H1 (cell line): ENCODE results near the gene GRID2. TPM values are rescaled to one million over a fixed set of nuclear protein-coding genes. Genes with fewer than 3 reads are reported as not detected.

Source experiments
- CTCF ChIA-PET: fragments of 300-600 bp; sonication (Branson Sonifier 250); formaldehyde crosslinking; loops from one replicate; lab custom pipeline; 2021; ENCODE audit not compliant: partially characterized antibody; lab: Charles Lee
- POLR2A ChIA-PET: fragments of 300-600 bp; sonication (Branson Sonifier 250); formaldehyde crosslinking; loops from one replicate; lab custom pipeline; 2021; ENCODE audit warnings: inconsistent platforms; ENCODE audit not compliant: partially characterized antibody; lab: Charles Lee
- DNase-seq, 2 experiments: peaks; one replicate each; pipeline versions ENCODE4 v3.0.0 to v3.0.0-alpha.2; 2010 to 2022; ENCODE audit warnings: low spot score in 2 of 2, low read depth in 1 of 2, mixed read lengths in 1 of 2
- FAIRE-seq: peaks from 2 replicates; lab custom pipeline; 2011; peaks lifted over from hg19 to GRCh38; lab: Jason Lieb, UNC
- H2AFZ ChIP-seq: 2 replicates; pipeline ENCODE4 v1.8.1; 2012; ENCODE audit warnings: low read length, inconsistent platforms
- H2AK5ac ChIP-seq: 2 replicates; pipeline ENCODE4 v1.6.1; 2013; ENCODE audit warnings: low read depth, low read length
- H2BK120ac ChIP-seq: replicated peaks from 2 replicates; pipeline ENCODE3; 2013; ENCODE audit warnings: low read depth, low read length, inconsistent platforms
- H2BK12ac ChIP-seq: 2 replicates; pipeline ENCODE4 v1.6.1; 2013; ENCODE audit warnings: low read depth, low read length
- H2BK15ac ChIP-seq: 2 replicates; pipeline ENCODE4 v1.6.1; 2013; ENCODE audit warnings: low read length
- H2BK20ac ChIP-seq: 2 replicates; pipeline ENCODE4 v1.6.1; 2013; ENCODE audit warnings: low read length
- H2BK5ac ChIP-seq: 2 replicates; pipeline ENCODE4 v1.6.1; 2013; ENCODE audit warnings: low read depth, low read length
- H3K14ac ChIP-seq: 2 replicates; pipeline ENCODE4 v1.6.1; 2013; ENCODE audit warnings: inconsistent platforms; ENCODE audit not compliant: insufficient read length
- H3K18ac ChIP-seq: 2 replicates; pipeline ENCODE4 v1.6.1; 2013; ENCODE audit warnings: low read length; ENCODE audit errors: extremely low read depth
- H3K23ac ChIP-seq: 2 replicates; pipeline ENCODE4 v1.6.1; 2013; ENCODE audit warnings: inconsistent platforms; ENCODE audit not compliant: insufficient read length
- H3K23me2 ChIP-seq: 2 replicates; pipeline ENCODE4 v1.6.1; 2013; ENCODE audit warnings: low read depth, low read length
- H3K27ac ChIP-seq: 2 replicates; pipeline ENCODE4 v1.6.1; 2011; ENCODE audit warnings: low read depth, low read length, inconsistent platforms
- H3K27me3 ChIP-seq, 4 experiments: replicated peaks in 1 of 4; 1 replicate in 1 of 4; 2 replicates in 3 of 4; pipeline versions ENCODE4 v1.6.1 to v1.8.1; 2011 to 2013; ENCODE audit warnings: low read length in 3 of 4, mild to moderate bottlenecking in 3 of 4, inconsistent platforms in 2 of 4, mixed read lengths in 2 of 4, moderate library complexity in 1 of 4; ENCODE audit not compliant: control insufficient read depth in 3 of 4, insufficient read depth in 3 of 4; ENCODE audit errors: extremely low read depth in 1 of 4
- H3K36me3 ChIP-seq, 4 experiments: 2 replicates each; pipeline versions ENCODE4 v1.6.1 to v1.8.1; 2011 to 2013; ENCODE audit warnings: mild to moderate bottlenecking in 4 of 4, low read length in 3 of 4, moderate library complexity in 2 of 4, control low read depth in 1 of 4, inconsistent platforms in 1 of 4; ENCODE audit not compliant: insufficient read depth in 4 of 4, control insufficient read depth in 2 of 4
- H3K4ac ChIP-seq: replicated peaks from 2 replicates; pipeline ENCODE3; 2013; ENCODE audit warnings: low read length, low read depth, mixed read lengths, inconsistent platforms; ENCODE audit not compliant: insufficient read length
- H3K4me1 ChIP-seq, 4 experiments: replicated peaks in 1 of 4; 1 replicate in 1 of 4; 2 replicates in 3 of 4; pipeline versions ENCODE4 v1.6.1 to v1.8.1; 2011 to 2013; ENCODE audit warnings: low read length in 3 of 4, inconsistent platforms in 2 of 4, mixed read lengths in 1 of 4; ENCODE audit not compliant: insufficient read depth in 4 of 4, control insufficient read depth in 3 of 4
- H3K4me2 ChIP-seq, 2 experiments: 2 replicates each; pipeline versions ENCODE4 v1.6.1 to v1.8.1; 2011 to 2013; ENCODE audit warnings: low read depth in 2 of 2, low read length in 2 of 2, control low read depth in 1 of 2, inconsistent platforms in 1 of 2, mild to moderate bottlenecking in 1 of 2; ENCODE audit not compliant: insufficient read depth in 1 of 2
- H3K4me3 ChIP-seq, 4 experiments: fragments of 200-600, 300-600 bp in 1 of 4; sonication (generic), shearing (Covaris generic), sonication (Bioruptor Twin) in 1 of 4; 2 replicates each; pipeline versions ENCODE4 v1.5.1 to v1.8.1; 2011 to 2016; ENCODE audit warnings: low read length in 4 of 4, low read depth in 3 of 4, control low read depth in 2 of 4, inconsistent platforms in 2 of 4, mild to moderate bottlenecking in 2 of 4, mixed read lengths in 1 of 4, moderate library complexity in 1 of 4; ENCODE audit not compliant: insufficient read depth in 2 of 4; ENCODE audit errors: extremely low read depth in 1 of 4
- H3K56ac ChIP-seq: replicated peaks from 2 replicates; pipeline ENCODE3; 2013; ENCODE audit warnings: low read depth, mild to moderate bottlenecking, mixed read lengths, low read length, inconsistent platforms; ENCODE audit not compliant: insufficient read length
- H3K79me1 ChIP-seq: 2 replicates; pipeline ENCODE4 v1.6.1; 2013; ENCODE audit warnings: low read depth, low read length, control low read depth
- H3K79me2 ChIP-seq, 2 experiments: 2 replicates each; pipeline versions ENCODE4 v1.6.1 to v1.8.1; 2012 to 2013; ENCODE audit warnings: low read length in 2 of 2, mild to moderate bottlenecking in 2 of 2, inconsistent platforms in 1 of 2; ENCODE audit not compliant: insufficient read depth in 2 of 2, control insufficient read depth in 1 of 2
- H3K9ac ChIP-seq, 4 experiments: replicated peaks in 1 of 4; 1 replicate in 1 of 4; 2 replicates in 3 of 4; pipeline versions ENCODE4 v1.6.1 to v1.8.1; 2011 to 2013; ENCODE audit warnings: low read depth in 3 of 4, low read length in 3 of 4, control low read depth in 2 of 4, mild to moderate bottlenecking in 2 of 4, moderate library complexity in 2 of 4, inconsistent platforms in 1 of 4; ENCODE audit errors: extremely low read depth in 1 of 4
- H3K9me3 ChIP-seq, 2 experiments: 2 replicates each; pipeline versions ENCODE4 v1.6.1 to v1.8.1; 2012 to 2013; ENCODE audit warnings: mild to moderate bottlenecking in 2 of 2, moderate library complexity in 2 of 2, control low read depth in 1 of 2, inconsistent platforms in 1 of 2, low read depth in 1 of 2, low read length in 1 of 2, mixed read lengths in 1 of 2; ENCODE audit not compliant: insufficient read depth in 2 of 2
- H4K20me1 ChIP-seq, 2 experiments: replicated peaks in 1 of 2; 2 replicates each; pipeline versions ENCODE3 to v1.8.1; 2011 to 2013; ENCODE audit warnings: inconsistent platforms in 2 of 2, low read length in 2 of 2, mild to moderate bottlenecking in 1 of 2; ENCODE audit not compliant: insufficient read depth in 2 of 2, control insufficient read depth in 1 of 2
- H4K5ac ChIP-seq: 2 replicates; pipeline ENCODE4 v1.6.1; 2013; ENCODE audit warnings: low read length, low read depth, mixed read lengths, inconsistent platforms; ENCODE audit not compliant: insufficient read length
- H4K8ac ChIP-seq: 2 replicates; pipeline ENCODE4 v1.8.0; 2013; ENCODE audit warnings: mild to moderate bottlenecking, moderate library complexity, low read length, inconsistent platforms; ENCODE audit not compliant: insufficient read depth; ENCODE audit errors: extremely low read depth
- H4K91ac ChIP-seq: replicated peaks from 2 replicates; pipeline ENCODE3; 2013; ENCODE audit warnings: low read length, mixed read lengths, inconsistent platforms; ENCODE audit not compliant: insufficient read length
- BRCA1 ChIP-seq: IDR thresholded peaks from 2 replicates; pipeline ENCODE4 v1.6.1; 2012; ENCODE audit warnings: low read depth, low read length, improper control_type of control experiment
- CBX8 ChIP-seq: fragments of 300-800, 300-1000 bp; sonication (generic); IDR thresholded peaks from 2 replicates; pipeline ENCODE4 v1.7.1; 2016; ENCODE audit warnings: low read depth, low read length, borderline replicate concordance
- E2F6 ChIP-seq: IDR thresholded peaks from 2 replicates; pipeline ENCODE4 v1.6.1; 2012; ENCODE audit warnings: inconsistent platforms
- GABPA ChIP-seq: IDR thresholded peaks from 2 replicates; pipeline ENCODE4 v1.6.1; 2011; ENCODE audit warnings: mild to moderate bottlenecking, low read length, moderate library complexity, borderline replicate concordance; ENCODE audit not compliant: insufficient read depth
- HDAC2 ChIP-seq, 2 experiments: fragments of 300-600 bp in 1 of 2; sonication (generic) in 1 of 2; IDR thresholded peaks; 2 replicates each; pipeline ENCODE4 v1.6.1; 2011 to 2012; ENCODE audit warnings: low read depth in 2 of 2, low read length in 2 of 2, mild to moderate bottlenecking in 2 of 2, moderate library complexity in 2 of 2, borderline replicate concordance in 1 of 2, inconsistent platforms in 1 of 2
- JUND ChIP-seq: IDR thresholded peaks from 2 replicates; pipeline ENCODE4 v1.6.1; 2011; ENCODE audit warnings: mild to moderate bottlenecking, improper control_type of control experiment, low read length
- MAFK ChIP-seq: IDR thresholded peaks from 2 replicates; pipeline ENCODE4 v1.6.1; 2012; ENCODE audit warnings: low read depth, mild to moderate bottlenecking, improper control_type of control experiment, low read length
- MAX ChIP-seq: IDR thresholded peaks from 2 replicates; pipeline ENCODE4 v1.6.1; 2012; ENCODE audit warnings: inconsistent platforms
- POLR2A ChIP-seq, 2 experiments: IDR thresholded peaks; 1 replicate in 1 of 2; 2 replicates in 1 of 2; pipeline ENCODE4 v1.6.1; 2011; ENCODE audit warnings: low read depth in 2 of 2, low read length in 2 of 2, mild to moderate bottlenecking in 2 of 2; ENCODE audit errors: control extremely low read depth in 1 of 2
- POU5F1 ChIP-seq: IDR thresholded peaks from 2 replicates; pipeline ENCODE4 v1.6.1; 2011; ENCODE audit warnings: low read depth, mild to moderate bottlenecking, low read length, moderate library complexity
- RNF2 ChIP-seq: fragments of 200-900, 300-1000 bp; sonication (generic); IDR thresholded peaks from 2 replicates; pipeline ENCODE4 v1.7.1; 2016; ENCODE audit warnings: borderline replicate concordance, low read depth, mild to moderate bottlenecking, antibody characterized with exemption, low read length; ENCODE audit not compliant: poor library complexity, severe bottlenecking; ENCODE audit errors: missing control alignments
- SIRT6 ChIP-seq: IDR thresholded peaks from one replicate; pipeline ENCODE4 v1.7.1; 2012; ENCODE audit warnings: low read length, inconsistent platforms
- SRF ChIP-seq: IDR thresholded peaks from 2 replicates; pipeline ENCODE4 v1.6.1; 2011; ENCODE audit warnings: mild to moderate bottlenecking, low read depth, low read length, moderate library complexity
- TAF7 ChIP-seq: optimal IDR thresholded peaks from 2 replicates; pipeline ENCODE3; 2011; ENCODE audit warnings: low read depth, mild to moderate bottlenecking, inconsistent platforms, low read length, moderate library complexity, borderline replicate concordance
- WGBS, 2 experiments: shearing (Covaris generic) in 1 of 2; methylation state at CpG; one replicate each; pipeline versions ENCODE4 v1.1.6 to v1.1.7; 2013 to 2015; ENCODE audit warnings: low lambda C conversion rate in 2 of 2, mixed read lengths in 2 of 2, inconsistent platforms in 1 of 2, low coverage in 1 of 2, missing lambda C conversion rate in 1 of 2; ENCODE audit not compliant: insufficient replicate concordance in 2 of 2, insufficient coverage in 1 of 2, insufficient read length in 1 of 2; ENCODE audit errors: extremely low coverage in 1 of 2, missing lambda C conversion rate in 1 of 2; 5-methylcytosine and 5-hydroxymethylcytosine counted together
- polyA plus RNA-seq, 7 experiments: library from polyadenylated mRNA; depleted of rRNA in 3 of 7; stranded (reverse) in 5 of 7; unstranded in 2 of 7; fragments of >200 nt in 5 of 7; fragments of 200-250 nt in 2 of 7; gene quantifications; 1 replicate in 5 of 7; 2 replicates in 1 of 7; 4 replicates in 1 of 7; pipeline versions ENCODE4 v1.2.1 to v1.2.3, GENCODE V29; 2011 to 2013; ENCODE audit warnings: missing spikeins in 2 of 7, mixed read lengths in 2 of 7
- total RNA-seq: library from RNA; stranded (reverse); fragmentation: NEBNext Ultra II Directional; extraction: Animal tissue kit (Norgen Biotek cat#: 25700); gene quantifications from 2 replicates; pipeline ENCODE4 v1.2.1, GENCODE V29; 2021

The GRID2 gene
- total and polyA plus RNA-seq, 2 of the 8 experiments (the other 6 are each of a cell fraction or from before 2014, with no cell fraction given) = 31.1 to 81.9 TPM

GRCh38 chr4:93066749-93067148 lies 763.0 kb downstream of the GRID2 start:
- Histone ChIP-seq H3K4me2 (no peak overlapping the region), H2AFZ (no peak overlapping the region), H3K56ac (no peak overlapping the region), H3K4ac (no peak overlapping the region), H3K23ac (no peak overlapping the region), H2BK15ac (no peak overlapping the region), H3K23me2 (no peaks in the 10 kb centered on the region), H2BK12ac (no peak overlapping the region), H3K4me1 (no peaks in the 10 kb centered on the region), H3K36me3 (no peaks in the 10 kb centered on the region), H4K20me1 (peaks cover 0 to 2% of the 10 kb centered on the region in 2 experiments), H3K14ac (no peak overlapping the region), H3K79me2 (no peaks in the 10 kb centered on the region), H2BK5ac (no peak overlapping the region), H4K8ac (no peak overlapping the region), H3K4me3 (no peak overlapping the region), H2BK120ac (no peak overlapping the region), H3K18ac (no peak overlapping the region), H4K91ac (no peak overlapping the region), H3K27ac (no peak overlapping the region), H3K9ac (no peak overlapping the region), H2AK5ac (no peak overlapping the region), H4K5ac (no peak overlapping the region), H2BK20ac (no peak overlapping the region), H3K27me3 (no peaks in the 10 kb centered on the region), H3K9me3 (no peaks in the 10 kb centered on the region), H3K79me1 (no peaks in the 10 kb centered on the region)
- FAIRE-seq (no peak), DNase-seq (no peak)
- ChIA-PET CTCF (no interaction called here), POLR2A (no interaction called here)
- 90% methylated on average over 1 of the region's 1 CpG; no CpG with 5 or more reads in 1 of the 2 experiments for WGBS, 2 experiments
- no peak for TF ChIP-seq TAF7
- TF ChIP-seq GABPA = no peak
- TF ChIP-seq HDAC2 (IDR thresholded peaks at IDR 0.05; ENCODE audit: borderline replicate concordance in 1 of 2, low read depth in 2 of 2, low read length in 2 of 2) = no peak
- TF ChIP-seq E2F6 = no peak
- TF ChIP-seq SRF = no peak
- TF ChIP-seq MAX = no peak
- TF ChIP-seq POU5F1 = no peak
- TF ChIP-seq BRCA1 = no peak
- no peak for TF ChIP-seq CBX8
- no peak for TF ChIP-seq MAFK
- TF ChIP-seq POLR2A (IDR thresholded peaks at IDR 0.05; ENCODE audit: control extremely low read depth in 1 of 2, low read depth in 2 of 2, low read length in 2 of 2) = no peak
- no peak for TF ChIP-seq SIRT6
- no peak for TF ChIP-seq JUND
- TF ChIP-seq RNF2 = no peak
